GM20000 (cell line): ENCODE measurements around the gene NKX1-1.

ENCODE experiments used
- DNase-seq: peaks from one replicate; pipeline ENCODE4 v3.0.0; 2012; ENCODE audit warnings: low spot score
- TF ChIP-seq, protein P1 (sequence below): IDR thresholded peaks from 2 replicates; pipeline ENCODE4 v1.5.1; 2012; ENCODE audit warnings: mild to moderate bottlenecking, control low read depth; ENCODE audit errors: extremely low read depth, missing control alignments

Gene NKX1-1

DNA sequence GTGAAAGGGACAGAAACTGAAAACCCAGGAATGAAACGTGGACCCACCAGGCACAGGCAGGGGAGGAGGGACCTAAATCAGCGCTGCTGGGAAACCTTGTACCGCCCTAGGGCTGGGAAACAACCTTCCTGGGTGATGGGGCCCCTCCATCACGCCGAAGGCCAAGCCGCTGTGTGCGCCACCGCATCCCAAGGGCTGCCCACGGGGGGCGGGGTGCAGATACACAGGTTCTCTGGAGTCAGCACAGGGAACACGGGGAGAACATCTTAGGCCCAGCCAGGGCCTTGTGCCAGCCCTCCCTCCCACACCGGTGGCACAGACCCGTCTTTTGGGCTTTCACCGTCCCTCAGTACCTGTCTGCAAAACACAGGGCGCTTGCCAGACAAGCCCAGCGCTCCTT, 46.3 kb downstream of the NKX1-1 start:
- no peak for DNase-seq
- TF ChIP-seq, protein P1, sequence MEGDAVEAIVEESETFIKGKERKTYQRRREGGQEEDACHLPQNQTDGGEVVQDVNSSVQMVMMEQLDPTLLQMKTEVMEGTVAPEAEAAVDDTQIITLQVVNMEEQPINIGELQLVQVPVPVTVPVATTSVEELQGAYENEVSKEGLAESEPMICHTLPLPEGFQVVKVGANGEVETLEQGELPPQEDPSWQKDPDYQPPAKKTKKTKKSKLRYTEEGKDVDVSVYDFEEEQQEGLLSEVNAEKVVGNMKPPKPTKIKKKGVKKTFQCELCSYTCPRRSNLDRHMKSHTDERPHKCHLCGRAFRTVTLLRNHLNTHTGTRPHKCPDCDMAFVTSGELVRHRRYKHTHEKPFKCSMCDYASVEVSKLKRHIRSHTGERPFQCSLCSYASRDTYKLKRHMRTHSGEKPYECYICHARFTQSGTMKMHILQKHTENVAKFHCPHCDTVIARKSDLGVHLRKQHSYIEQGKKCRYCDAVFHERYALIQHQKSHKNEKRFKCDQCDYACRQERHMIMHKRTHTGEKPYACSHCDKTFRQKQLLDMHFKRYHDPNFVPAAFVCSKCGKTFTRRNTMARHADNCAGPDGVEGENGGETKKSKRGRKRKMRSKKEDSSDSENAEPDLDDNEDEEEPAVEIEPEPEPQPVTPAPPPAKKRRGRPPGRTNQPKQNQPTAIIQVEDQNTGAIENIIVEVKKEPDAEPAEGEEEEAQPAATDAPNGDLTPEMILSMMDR = no peak

DNA sequence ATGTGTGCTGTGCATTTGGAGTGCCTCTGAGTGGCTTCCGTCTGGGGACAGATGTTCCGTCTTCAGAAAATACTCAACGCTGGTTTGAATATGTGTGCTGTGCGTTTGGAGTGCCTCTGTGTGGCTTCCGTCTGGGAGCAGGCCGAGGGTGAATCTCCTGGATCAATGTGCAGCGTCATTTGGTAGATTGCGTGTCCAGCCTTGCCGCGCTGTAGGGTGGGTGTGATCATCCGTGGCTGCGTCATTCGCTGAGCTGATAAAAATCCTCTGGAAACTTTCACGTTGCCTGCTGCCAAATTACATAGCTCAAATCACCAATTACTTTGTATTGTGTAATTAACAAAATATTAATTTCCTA, 47.1 kb downstream of the NKX1-1 start:
- TF ChIP-seq, protein P1 = no peak
- no peak for DNase-seq

DNA sequence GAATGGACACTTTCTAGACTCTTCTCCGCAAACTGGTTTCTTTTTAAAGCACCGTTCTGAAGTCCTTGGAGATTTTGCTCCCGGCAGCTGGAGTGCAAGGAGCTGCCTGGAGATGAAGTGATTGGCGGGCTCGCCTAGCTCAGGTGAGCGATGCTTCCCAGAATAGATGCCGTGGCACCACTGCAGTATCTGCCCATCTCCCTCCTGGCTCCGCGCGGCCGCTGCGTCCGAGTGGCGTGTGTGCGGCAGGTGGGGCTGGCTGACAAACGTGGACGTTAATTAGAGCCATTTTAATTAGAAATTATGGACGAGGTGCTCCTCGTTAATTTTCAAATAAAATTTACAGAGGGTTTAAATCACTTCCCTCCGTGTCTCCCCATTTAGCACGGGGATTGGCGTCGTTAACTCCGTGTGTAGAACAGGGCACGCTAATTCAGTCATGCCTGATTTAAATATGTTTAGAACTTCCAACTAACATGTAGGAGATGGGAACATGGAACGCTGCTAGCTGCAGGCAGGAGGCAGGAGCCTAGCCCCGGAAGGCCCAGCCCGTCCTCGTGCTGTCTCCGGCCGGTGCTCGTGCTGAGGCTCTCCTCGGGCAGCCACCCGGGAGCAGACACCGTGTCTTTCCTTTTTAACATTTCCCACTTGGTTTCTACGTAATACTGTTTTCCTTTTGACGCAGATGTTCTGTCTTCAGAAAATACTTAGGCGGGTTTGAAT, 47.7 kb downstream of the NKX1-1 start:
- TF ChIP-seq, protein P1 = no peak
- no peak for DNase-seq

DNA sequence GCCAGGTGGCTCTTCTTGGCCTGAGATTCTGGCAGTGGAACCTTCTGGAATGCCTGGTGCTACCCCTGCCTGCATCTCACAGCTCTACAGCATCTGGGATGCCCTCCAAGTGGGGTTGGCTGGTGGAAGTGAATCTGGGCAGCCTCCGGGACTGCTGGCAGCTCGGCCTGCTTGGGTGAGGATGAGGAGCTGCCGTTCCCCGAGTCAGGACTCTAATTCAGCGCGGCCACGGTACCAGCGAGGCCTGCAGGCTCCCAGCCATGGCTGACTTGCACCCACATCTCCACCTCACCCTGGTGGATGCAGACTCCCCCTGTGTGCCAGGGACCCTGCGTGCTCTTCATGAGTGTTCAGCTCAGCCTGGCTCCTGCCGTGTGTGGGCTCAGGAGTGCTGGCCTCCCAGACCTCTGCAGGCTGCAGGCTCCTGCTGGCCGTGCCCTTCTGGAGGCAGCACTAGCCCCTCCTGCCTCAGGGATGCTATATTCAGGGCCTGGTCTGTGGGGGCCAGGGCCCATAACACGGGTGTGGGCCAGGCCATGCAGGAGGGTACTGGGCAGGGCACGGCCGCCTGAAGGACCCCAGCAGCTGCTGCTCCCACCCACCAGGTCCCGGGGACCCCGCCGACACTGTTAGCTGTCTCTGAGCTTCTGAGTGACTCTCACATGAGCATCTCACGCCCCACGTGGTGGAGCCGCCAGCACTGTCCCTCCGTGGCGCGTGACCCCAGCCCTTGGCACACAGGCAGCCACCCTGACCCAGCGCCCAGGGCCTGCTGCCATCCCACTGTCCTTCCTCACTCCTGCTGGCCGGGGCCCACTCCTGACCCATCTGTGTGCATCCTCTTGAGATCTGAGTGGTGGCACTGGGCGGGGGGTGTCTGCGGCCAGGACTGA, 48.6 kb downstream of the NKX1-1 start:
- TF ChIP-seq, protein P1 = no peak
- no peak for DNase-seq

DNA sequence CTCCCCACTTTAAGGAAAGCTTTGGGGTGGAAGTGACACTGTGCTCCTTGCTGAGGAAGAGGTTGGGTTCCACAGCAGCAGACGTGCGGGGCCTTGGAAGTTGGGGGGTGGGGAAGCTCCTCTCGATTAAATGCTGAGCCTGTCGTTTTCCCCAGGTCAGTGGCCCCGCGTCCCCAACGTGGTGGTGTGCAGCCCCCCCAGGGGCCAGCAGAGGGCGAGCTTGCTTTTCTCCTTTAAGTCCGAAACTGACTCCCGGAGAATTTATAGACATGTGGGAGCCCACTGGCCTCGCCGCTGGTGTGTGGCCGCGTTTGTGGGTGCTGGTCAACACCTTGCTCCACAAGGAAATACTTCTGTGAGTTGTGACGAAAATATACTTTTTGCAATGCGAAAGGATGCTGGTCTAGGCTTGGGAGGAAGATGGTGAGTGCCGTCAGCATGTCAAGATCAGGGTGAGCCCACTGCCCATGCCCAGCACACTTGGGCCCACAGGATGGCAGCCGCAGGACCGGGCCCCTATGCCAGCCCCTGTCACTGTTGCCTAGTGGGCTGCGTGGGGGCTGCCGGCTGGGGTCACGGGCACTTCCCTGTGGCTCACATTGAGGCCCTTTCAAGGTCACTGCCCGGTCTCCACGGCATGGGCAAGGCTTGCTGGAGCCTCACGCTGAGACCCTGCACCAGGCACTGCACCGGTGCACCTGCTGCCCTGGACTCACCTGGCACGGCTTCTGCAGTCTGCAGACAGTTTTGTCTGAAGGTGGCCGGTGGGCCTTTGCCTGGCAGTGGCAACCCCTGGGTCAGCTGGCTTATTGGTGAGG, 49.9 kb downstream of the NKX1-1 start:
- TF ChIP-seq, protein P1 = peak; percentile 72
- DNase-seq = peak; percentile 85

DNA sequence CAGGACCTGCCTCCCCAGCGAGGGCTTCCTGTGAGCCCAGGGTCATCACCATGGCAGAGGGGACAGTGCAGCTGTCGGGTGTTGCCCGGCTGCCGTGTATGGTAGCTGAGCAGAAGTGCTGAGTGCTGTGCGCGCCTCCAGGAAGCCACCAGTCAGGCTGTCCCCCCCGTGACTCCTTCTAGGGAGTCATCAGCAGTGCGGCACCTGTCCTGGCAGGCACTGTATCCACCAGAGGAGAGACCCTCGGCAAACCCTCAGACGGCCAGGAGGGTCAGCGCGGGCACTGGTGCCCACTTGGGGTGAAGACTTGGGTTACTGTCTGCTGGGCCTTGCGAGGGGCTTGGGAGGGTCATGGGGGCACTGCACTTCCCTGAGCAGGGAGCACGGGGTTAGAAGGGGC, 50.9 kb downstream of the NKX1-1 start:
- TF ChIP-seq, protein P1 = no peak
- no peak for DNase-seq

DNA sequence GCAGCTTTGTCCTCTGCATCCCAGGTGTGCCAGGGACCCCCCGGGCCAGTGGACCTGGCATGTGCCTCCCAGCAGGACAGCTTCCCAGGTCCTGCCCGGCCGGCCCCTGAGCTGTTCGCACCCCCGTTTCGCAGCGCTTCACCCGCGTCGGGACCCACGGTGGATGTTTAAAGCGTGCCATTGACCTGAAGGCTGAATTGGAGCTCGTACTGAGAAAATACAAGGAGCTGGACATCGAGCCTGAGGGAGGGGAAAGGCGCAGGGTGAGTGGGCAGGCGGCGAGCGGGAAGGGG, 51.3 kb downstream of the NKX1-1 start:
- DNase-seq = no peak
- TF ChIP-seq, protein P1 = no peak
